ENCODE measurements around the gene ADM. TPM values are rescaled to one million over a fixed set of nuclear protein-coding genes. Genes with fewer than 3 reads are reported as not detected.
A peak's percentile ranks its signal among the peaks of the same experiment; 100 is the strongest.
"Not testable (repeated sequence)": the region's sequence is repeated elsewhere in the genome, so short reads cannot be mapped to it uniquely, and the experiment has no call there.

Gene ADM
- 102 and 123 TPM in 2 replicates for total RNA-seq (2014; rRNA removed; shearing (Covaris generic))

GRCh38 chr11:10304495-10305261 is at the start of gene ADM:
TSS of gene ADM (plus strand) at chr11:10305073. CDS start at chr11:10305701, 628 bp downstream.
- peak; percentile 92 for DNase-seq (ENCODE audit: low read depth)

GRCh38 chr11:10255388-10256125 is 49.3 kb upstream of the ADM start:
- DNase-seq (ENCODE audit: low read depth) = no peak

- DNase-seq (ENCODE audit: low read depth) = no peak
These were observed 47.4 kb upstream of the ADM start for GRCh38 chr11:10257478-10257877.

GRCh38 chr11:10261821-10262220 is 43.1 kb upstream of the ADM start:
- peak; percentile 2 for DNase-seq (ENCODE audit: low read depth)

GRCh38 chr11:10263929-10264328 is 40.9 kb upstream of the ADM start:
- DNase-seq (ENCODE audit: low read depth) = peak; percentile 10

- DNase-seq (ENCODE audit: low read depth) = not testable (repeated sequence)
These were observed 40.2 kb upstream of the ADM start for GRCh38 chr11:10264716-10265115.

- DNase-seq (ENCODE audit: low read depth) = no peak
These were observed 38.9 kb upstream of the ADM start for GRCh38 chr11:10265936-10266335.

- DNase-seq (ENCODE audit: low read depth) = no peak
These were observed 37.1 kb upstream of the ADM start for GRCh38 chr11:10267821-10268220.

GRCh38 chr11:10268746-10269488 is 36.0 kb upstream of the ADM start:
- no peak for DNase-seq (ENCODE audit: low read depth)

- no peak for DNase-seq (ENCODE audit: low read depth)
These were observed 32.7 kb upstream of the ADM start for GRCh38 chr11:10272132-10272531.

- no peak for DNase-seq (ENCODE audit: low read depth)
These were observed 31.1 kb upstream of the ADM start for GRCh38 chr11:10273738-10274137.

- no peak for DNase-seq (ENCODE audit: low read depth)
These were observed 30.1 kb upstream of the ADM start for GRCh38 chr11:10274726-10275125.

GRCh38 chr11:10275714-10276113 is 29.2 kb upstream of the ADM start:
- no peak for DNase-seq (ENCODE audit: low read depth)

GRCh38 chr11:10282117-10282516 is 22.8 kb upstream of the ADM start:
- no peak for DNase-seq (ENCODE audit: low read depth)

- DNase-seq (ENCODE audit: low read depth) = no peak
These were observed 20.9 kb upstream of the ADM start for GRCh38 chr11:10283991-10284390.

- DNase-seq (ENCODE audit: low read depth) = no peak
These were observed 19.6 kb upstream of the ADM start for GRCh38 chr11:10285148-10285802.

GRCh38 chr11:10287140-10287539 is 17.7 kb upstream of the ADM start:
- peak; percentile 43 for DNase-seq (ENCODE audit: low read depth)

GRCh38 chr11:10287766-10288715 is 16.8 kb upstream of the ADM start:
- no peak for DNase-seq (ENCODE audit: low read depth)

GRCh38 chr11:10288881-10289764 is 15.8 kb upstream of the ADM start:
- no peak for DNase-seq (ENCODE audit: low read depth)

All from RPMI7951 (cell line).